ENCODE results near the gene CD9. TPM values are rescaled to one million over a fixed set of nuclear protein-coding genes. Genes with fewer than 3 reads are reported as not detected.

The CD9 gene
- total and polyA plus RNA-seq, 4 donors = 267 to 506 (median 294) TPM

DNA sequence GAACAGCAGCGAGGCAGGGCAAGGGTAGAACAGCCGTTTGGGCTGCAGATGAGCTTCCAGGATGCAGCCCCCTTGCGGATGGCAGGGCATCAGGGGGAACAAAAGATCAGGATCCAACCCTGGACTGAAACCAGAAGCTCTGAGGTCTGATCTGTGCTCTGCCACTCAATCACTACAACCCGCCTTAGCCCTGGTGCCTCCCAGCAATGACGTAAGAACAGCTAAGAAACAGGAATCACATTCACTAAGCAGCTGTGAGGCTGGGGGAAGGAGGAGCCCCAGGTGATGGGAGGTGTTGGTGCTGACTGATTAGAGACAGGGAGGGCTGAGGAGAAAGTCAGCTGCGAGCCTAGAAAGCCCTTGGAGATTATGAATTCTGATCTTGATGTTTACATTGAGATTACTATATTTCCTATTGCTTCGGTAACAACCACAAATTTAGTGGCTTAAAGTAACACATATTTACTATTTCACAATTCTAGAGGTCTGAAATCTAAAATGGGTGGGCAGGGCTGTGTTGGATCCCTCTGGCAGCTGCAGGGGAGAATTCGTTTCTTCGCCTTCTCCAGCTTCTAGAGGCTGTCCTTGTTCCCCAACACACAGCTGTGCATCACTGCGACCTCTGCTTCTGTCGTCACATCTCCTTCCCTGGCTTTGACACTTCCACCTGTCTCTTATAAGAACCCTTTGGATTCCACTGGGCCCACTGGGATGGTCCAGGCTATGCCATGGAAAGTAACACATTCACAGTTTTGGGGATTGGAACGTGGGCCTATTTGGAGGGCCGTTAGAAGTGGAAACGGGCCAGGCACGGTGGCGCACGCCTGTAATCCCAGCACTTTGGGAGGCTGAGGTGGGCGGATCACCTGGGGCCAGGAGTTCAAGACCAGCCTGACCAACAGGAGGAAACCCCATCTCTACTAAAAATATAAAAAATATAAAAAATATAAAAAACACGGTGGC is 6.1 kb upstream of the CD9 start:
- no peak for ATAC-seq (ENCODE audit: low FRiP score)

DNA sequence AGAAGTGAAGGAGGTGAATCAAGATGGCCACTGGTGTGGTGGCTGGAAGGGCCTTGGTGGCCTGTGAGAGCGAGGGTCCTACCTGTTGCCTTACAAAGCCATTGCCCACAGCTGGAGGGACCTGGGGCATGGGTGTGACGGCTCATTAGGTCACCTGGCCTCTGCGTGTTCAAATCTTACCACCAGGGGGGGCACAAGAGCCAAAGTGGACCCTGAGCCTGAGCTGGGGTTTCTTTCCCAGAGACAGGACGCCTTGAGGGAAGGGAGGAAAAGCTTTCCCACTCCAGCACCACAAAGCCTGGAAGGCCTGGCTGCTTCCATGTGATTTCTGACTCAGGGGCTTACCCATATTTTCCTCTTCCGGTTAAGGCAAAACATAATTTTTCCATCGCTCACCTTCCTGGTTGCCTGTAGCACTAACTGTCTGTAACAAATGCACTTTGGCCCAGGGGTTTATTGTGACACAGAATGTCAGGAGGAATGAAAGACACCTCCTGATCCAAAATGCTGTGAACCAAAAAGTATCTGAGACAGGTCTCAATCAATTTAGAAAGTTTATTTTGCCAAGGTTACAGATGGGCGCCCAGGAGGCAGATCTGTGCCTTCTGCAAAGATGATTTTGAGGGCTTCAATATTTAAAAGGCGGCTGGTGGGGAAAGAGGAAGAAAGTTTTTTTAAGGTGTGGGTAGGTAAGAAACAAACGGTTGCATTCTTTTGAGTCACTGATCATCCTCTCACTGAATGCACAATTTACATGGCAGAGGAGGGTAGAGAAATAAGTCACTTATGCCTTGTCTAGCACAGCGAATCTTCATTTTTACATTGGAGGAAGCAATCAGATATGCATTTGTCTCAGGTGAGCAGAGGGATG is 4.3 kb upstream of the CD9 start:
- WGBS, 2 donors = 36% methylated on average over 10 of the region's 10 CpGs
- Histone ChIP-seq H3K4me3 (ENCODE audit: low read length in 2 of 2) (no peak overlapping the region), H3K9me3 (ENCODE audit: control insufficient read depth, low read length) (no peaks in the 10 kb centered on the region), H3K27ac (ENCODE audit: low read depth in 1 of 2, low read length in 2 of 2) (no peak overlapping the region), H3K36me3 (ENCODE audit: control insufficient read depth in 1 of 2, insufficient read depth in 2 of 2, low read length in 1 of 2) (no peaks in the 10 kb centered on the region), H3K4me1 (ENCODE audit: control insufficient read depth in 1 of 2, insufficient read depth in 2 of 2, low read length in 2 of 2) (no peaks in the 10 kb centered on the region), H3K27me3 (ENCODE audit: control insufficient read depth in 1 of 2, insufficient read depth in 2 of 2, low read length in 1 of 2) (no peaks in the 10 kb centered on the region)
- ATAC-seq (ENCODE audit: low FRiP score) (peak; percentile 85), DNase-seq (peak; percentile 87 to 93)
- intact Hi-C loops (cut with DNase I) = loop anchor here (1.0 to 5.0 kb wide), 4 partner anchors 82 to 134 kb away; no protein-coding TSS in a partner anchor

More for the DNA sequence above, 6.1 kb upstream of the CD9 start:
- intact Hi-C loops (cut with DNase I) = loop anchor here in 1 of 2 donors (2.0 kb wide), 1 partner anchor 87 kb away; no protein-coding TSS in a partner anchor
- H3K27me3 ChIP-seq (ENCODE audit: control insufficient read depth in 1 of 2, insufficient read depth in 2 of 2, low read length in 1 of 2) = no peaks in the 10 kb centered on the region
- no peaks in the 10 kb centered on the region for H3K4me1 ChIP-seq (ENCODE audit: control insufficient read depth in 1 of 2, insufficient read depth in 2 of 2, low read length in 2 of 2)
- no peak overlapping the region for H3K27ac ChIP-seq (ENCODE audit: low read depth in 1 of 2, low read length in 2 of 2)
- H3K4me3 ChIP-seq (ENCODE audit: low read length in 2 of 2) = no peak overlapping the region
- 90 to 94% methylated on average over 19 of the region's 19 CpGs for WGBS, 2 donors
- DNase-seq = peak; percentile 49
- H3K36me3 ChIP-seq (ENCODE audit: control insufficient read depth in 1 of 2, insufficient read depth in 2 of 2, low read length in 1 of 2) = no peaks in the 10 kb centered on the region
- no peaks in the 10 kb centered on the region for H3K9me3 ChIP-seq (ENCODE audit: control insufficient read depth, low read length)

DNA sequence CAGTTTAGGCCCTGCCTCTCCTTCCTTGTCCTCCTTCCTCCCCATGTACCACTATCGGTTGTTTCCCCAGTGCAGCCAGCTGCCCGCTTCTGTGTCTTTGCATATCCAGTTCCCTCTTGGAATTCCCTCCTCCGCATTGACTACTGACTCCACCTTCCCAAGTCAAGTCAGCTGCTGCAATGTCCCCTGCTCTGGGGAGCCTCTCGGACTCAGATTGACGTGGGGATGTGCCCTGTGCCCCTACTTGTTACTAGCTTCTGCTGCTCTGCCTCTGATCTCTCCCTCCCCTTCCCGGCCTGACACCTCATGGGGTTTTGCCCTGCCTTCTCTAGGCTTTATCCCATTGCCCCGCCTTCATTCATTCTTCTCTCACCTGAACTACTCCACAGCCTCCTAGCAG is 2.1 kb upstream of the CD9 start:
- no peak for ATAC-seq (ENCODE audit: low FRiP score)
- peaks cover 0 to 2% of the 10 kb centered on the region in 2 donors for H3K4me1 ChIP-seq (ENCODE audit: control insufficient read depth in 1 of 2, insufficient read depth in 2 of 2, low read length in 2 of 2)
- no peaks in the 10 kb centered on the region for H3K36me3 ChIP-seq (ENCODE audit: control insufficient read depth in 1 of 2, insufficient read depth in 2 of 2, low read length in 1 of 2)
- no peaks in the 10 kb centered on the region for H3K9me3 ChIP-seq (ENCODE audit: control insufficient read depth, low read length)
- WGBS, 2 donors = 71 to 81% methylated on average over 7 of the region's 7 CpGs
- no peak overlapping the region for H3K4me3 ChIP-seq (ENCODE audit: low read length in 2 of 2)
- H3K27me3 ChIP-seq (ENCODE audit: control insufficient read depth in 1 of 2, insufficient read depth in 2 of 2, low read length in 1 of 2) = no peaks in the 10 kb centered on the region
- peak; percentile 34 to 40 for DNase-seq
- no peak overlapping the region for H3K27ac ChIP-seq (ENCODE audit: low read depth in 1 of 2, low read length in 2 of 2)
- intact Hi-C loops (cut with DNase I) = loop anchor here (5.0 kb wide), 2 partner anchors 131 to 136 kb away; no protein-coding TSS in a partner anchor

DNA sequence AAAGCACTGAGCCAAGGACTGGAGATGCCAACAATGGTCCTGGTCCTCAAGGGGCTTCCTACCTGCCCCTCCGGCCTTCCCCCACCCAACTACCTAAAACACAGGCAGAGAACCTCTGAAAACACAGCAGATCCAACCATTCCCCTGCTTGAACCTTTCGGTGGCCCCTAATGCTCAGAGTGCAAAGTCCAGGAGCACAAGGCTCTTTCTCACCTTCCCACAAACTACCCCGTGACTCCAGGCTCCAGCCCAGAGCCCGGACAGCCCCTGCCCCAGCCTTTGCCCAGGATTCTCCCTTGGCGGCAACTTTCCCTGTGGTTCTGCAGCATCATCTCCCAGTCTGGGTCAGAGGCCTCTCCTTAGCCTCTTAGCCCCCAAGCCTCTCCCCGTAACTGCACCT is 1.6 kb upstream of the CD9 start:
- intact Hi-C loops (cut with DNase I) = loop anchor here (5.0 kb wide), 2 partner anchors 131 to 136 kb away; no protein-coding TSS in a partner anchor
- H3K27me3 ChIP-seq (ENCODE audit: control insufficient read depth in 1 of 2, insufficient read depth in 2 of 2, low read length in 1 of 2) = no peaks in the 10 kb centered on the region
- H3K4me1 ChIP-seq (ENCODE audit: control insufficient read depth in 1 of 2, insufficient read depth in 2 of 2, low read length in 2 of 2) = peaks cover 0 to 2% of the 10 kb centered on the region in 2 donors
- 87 to 93% methylated on average over 6 of the region's 6 CpGs for WGBS, 2 donors
- no peaks in the 10 kb centered on the region for H3K9me3 ChIP-seq (ENCODE audit: control insufficient read depth, low read length)
- peak overlapping the region in 1 of 2 donors; percentile 19 for H3K27ac ChIP-seq (ENCODE audit: low read depth in 1 of 2, low read length in 2 of 2)
- ATAC-seq (ENCODE audit: low FRiP score) (no peak), DNase-seq (peak; percentile 37 to 39)
- no peak overlapping the region for H3K4me3 ChIP-seq (ENCODE audit: low read length in 2 of 2)
- H3K36me3 ChIP-seq (ENCODE audit: control insufficient read depth in 1 of 2, insufficient read depth in 2 of 2, low read length in 1 of 2) = no peaks in the 10 kb centered on the region

DNA sequence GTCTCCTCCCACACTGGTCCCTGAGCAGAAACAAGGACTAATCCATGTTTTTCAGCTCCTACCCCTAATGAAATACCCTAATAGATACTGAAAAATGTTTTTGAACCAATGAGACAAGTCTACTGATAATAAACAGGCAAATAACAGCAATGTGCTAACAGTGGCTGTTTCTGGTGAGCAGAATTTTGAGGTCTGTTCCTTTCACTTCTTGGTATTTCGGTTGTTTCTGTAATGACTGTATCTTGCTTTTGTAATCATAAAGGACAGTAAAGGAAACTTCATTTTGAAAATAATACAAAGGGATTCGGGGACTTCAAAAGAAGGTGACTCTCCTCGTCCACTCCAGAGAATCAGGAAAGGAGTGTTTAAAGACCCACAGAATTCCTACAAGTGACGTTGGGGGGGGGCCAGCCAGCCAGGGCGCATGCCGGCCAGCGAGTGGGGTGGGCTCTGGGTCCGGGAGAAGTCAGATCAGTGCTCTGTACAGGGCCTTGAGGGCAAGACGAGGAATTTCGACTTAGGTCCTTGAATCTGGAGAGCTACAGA is 1.1 kb upstream of the CD9 start:
- H3K27ac ChIP-seq (ENCODE audit: low read depth in 1 of 2, low read length in 2 of 2) = peak overlapping the region in 1 of 2 donors; percentile 91
- no peaks in the 10 kb centered on the region for H3K27me3 ChIP-seq (ENCODE audit: control insufficient read depth in 1 of 2, insufficient read depth in 2 of 2, low read length in 1 of 2)
- H3K9me3 ChIP-seq (ENCODE audit: control insufficient read depth, low read length) = no peaks in the 10 kb centered on the region
- H3K4me1 ChIP-seq (ENCODE audit: control insufficient read depth in 1 of 2, insufficient read depth in 2 of 2, low read length in 2 of 2) = peaks cover 0 to 2% of the 10 kb centered on the region in 2 donors
- H3K36me3 ChIP-seq (ENCODE audit: control insufficient read depth in 1 of 2, insufficient read depth in 2 of 2, low read length in 1 of 2) = no peaks in the 10 kb centered on the region
- ATAC-seq (ENCODE audit: low FRiP score) (no peak), DNase-seq (peak in 1 of 2 donors; percentile 75)
- 9 to 19% methylated on average over 10 of the region's 10 CpGs for WGBS, 2 donors
- peak overlapping the region; percentile 21 to 38 for H3K4me3 ChIP-seq (ENCODE audit: low read length in 2 of 2)
- intact Hi-C loops (cut with DNase I) = loop anchor here (5.0 kb wide), 2 partner anchors 132 to 137 kb away; no protein-coding TSS in a partner anchor

DNA sequence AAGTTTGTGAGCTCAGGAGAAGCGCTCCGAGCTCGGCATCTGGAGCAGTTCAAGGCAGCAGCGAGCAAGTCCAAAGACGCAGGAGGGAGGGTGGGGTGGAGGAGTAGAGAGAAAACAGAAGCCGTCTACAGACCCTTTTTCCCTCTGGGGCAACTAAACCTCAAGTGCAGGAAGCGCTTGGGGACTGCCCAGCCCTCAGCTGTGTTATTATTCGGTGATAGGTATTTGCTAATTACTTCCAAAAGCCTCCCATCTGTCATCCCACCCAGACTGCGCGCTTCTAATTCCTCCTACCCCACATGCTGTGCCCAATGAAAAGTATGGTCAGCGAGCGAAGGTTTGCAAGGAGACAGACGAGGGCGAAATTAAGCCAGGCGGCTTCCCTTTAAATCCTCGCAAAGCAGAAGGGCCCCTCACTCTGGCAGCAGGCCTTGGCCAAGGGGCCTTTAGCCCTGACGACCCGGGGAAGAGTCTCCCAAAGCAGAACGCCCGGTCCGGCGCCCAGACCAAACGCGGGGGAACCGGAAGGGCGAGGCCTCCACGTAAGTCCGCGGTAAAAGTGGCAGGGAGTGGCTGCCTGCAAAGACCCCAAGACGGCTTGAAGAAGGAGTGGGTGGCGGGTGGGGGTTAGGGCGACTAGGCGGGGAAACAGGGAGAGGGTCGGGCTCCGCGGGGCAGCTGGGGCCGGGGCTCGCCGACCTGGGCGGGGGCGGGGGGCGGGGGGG is 507 bp upstream of the CD9 start:
- Histone ChIP-seq H3K9me3 (ENCODE audit: control insufficient read depth, low read length) (no peaks in the 10 kb centered on the region), H3K27ac (ENCODE audit: low read depth in 1 of 2, low read length in 2 of 2) (peak overlapping the region; percentile 31 to 91), H3K4me3 (ENCODE audit: low read length in 2 of 2) (peak overlapping the region; percentile 21 to 38), H3K27me3 (ENCODE audit: control insufficient read depth in 1 of 2, insufficient read depth in 2 of 2, low read length in 1 of 2) (no peaks in the 10 kb centered on the region), H3K4me1 (ENCODE audit: control insufficient read depth in 1 of 2, insufficient read depth in 2 of 2, low read length in 2 of 2) (peaks cover 0 to 2% of the 10 kb centered on the region in 2 donors), H3K36me3 (ENCODE audit: control insufficient read depth in 1 of 2, insufficient read depth in 2 of 2, low read length in 1 of 2) (no peaks in the 10 kb centered on the region)
- DNase-seq (peak in 1 of 2 donors; percentile 78), ATAC-seq (ENCODE audit: low FRiP score) (peak; percentile 4)
- 1 to 2% methylated on average over 32 to 42 of the region's 42 CpGs for WGBS, 2 donors
- intact Hi-C loops (cut with DNase I) = loop anchor here (1.0 to 5.0 kb wide), 5 partner anchors 25 to 137 kb away; no protein-coding TSS in a partner anchor

DNA sequence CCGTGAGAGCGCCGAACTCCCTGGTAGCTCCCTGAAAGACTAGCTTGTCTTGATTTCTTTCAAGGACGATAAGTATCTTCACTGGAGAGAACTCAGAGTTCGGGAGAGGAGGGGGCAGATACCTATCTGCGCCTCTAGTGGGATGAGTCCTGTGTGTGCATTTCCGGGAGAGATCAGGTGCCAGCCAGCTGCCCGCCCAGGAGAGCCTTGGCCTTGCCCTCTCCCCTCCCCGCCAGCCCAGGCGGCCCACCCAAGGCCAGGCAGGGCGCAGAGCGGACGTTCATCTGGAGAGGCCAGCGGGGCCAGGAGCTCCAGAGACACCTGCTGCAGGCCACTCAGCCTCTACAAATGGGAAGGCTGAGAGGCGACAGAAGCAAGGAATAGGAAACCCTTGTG is 1.0 kb downstream of the CD9 start:
- peak overlapping the region; percentile 71 to 91 for H3K4me3 ChIP-seq (ENCODE audit: low read length in 2 of 2)
- H3K27ac ChIP-seq (ENCODE audit: low read depth in 1 of 2, low read length in 2 of 2) = peak overlapping the region; percentile 87
- WGBS, 2 donors = 0 to 5% methylated on average over 15 of the region's 15 CpGs
- ATAC-seq (ENCODE audit: low FRiP score) (peak; percentile 36), DNase-seq (peak; percentile 63 to 78)
- peaks cover 2 to 4% of the 10 kb centered on the region in 2 donors for H3K4me1 ChIP-seq (ENCODE audit: control insufficient read depth in 1 of 2, insufficient read depth in 2 of 2, low read length in 2 of 2)
- no peaks in the 10 kb centered on the region for H3K9me3 ChIP-seq (ENCODE audit: control insufficient read depth, low read length)
- no peaks in the 10 kb centered on the region for H3K36me3 ChIP-seq (ENCODE audit: control insufficient read depth in 1 of 2, insufficient read depth in 2 of 2, low read length in 1 of 2)
- H3K27me3 ChIP-seq (ENCODE audit: control insufficient read depth in 1 of 2, insufficient read depth in 2 of 2, low read length in 1 of 2) = no peaks in the 10 kb centered on the region
- intact Hi-C loops (cut with DNase I) = loop anchor here (2.0 to 5.0 kb wide), 2 partner anchors 24 to 36 kb away; no protein-coding TSS in a partner anchor

Data from aorta (tissue), 5 donors.